ENCODE measurements around the gene KIF2A. TPM values are rescaled to one million over a fixed set of nuclear protein-coding genes. Genes with fewer than 3 reads are reported as not detected.

The KIF2A gene
- total and polyA plus RNA-seq, 2 of the 13 experiments (the other 11 are each of a cell fraction or from before 2014, with no cell fraction given) = 8.5 to 19.2 TPM

DNA sequence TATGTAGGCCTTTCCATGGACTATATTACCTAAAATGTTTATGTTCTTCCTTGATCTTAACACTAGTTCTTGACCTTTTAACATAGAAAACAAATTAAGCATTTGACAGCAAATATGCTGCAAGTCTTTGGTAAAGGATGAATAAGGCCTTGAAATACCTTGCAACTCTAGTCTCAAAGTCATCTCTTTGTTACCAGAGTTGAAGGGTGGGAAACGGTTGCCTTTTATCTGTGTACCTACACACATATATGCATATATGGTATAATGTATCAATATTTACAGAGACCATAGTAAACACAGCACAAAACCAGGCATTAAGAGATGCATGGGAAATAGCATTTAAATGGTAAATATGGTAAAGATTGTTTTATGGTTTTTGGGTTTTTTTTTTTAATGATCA, 16.5 kb downstream of the KIF2A start:
- Histone ChIP-seq H4K20me1 (ENCODE audit: insufficient read depth, low read length) (peaks cover 45% of the 10 kb centered on the region), H3K27ac (ENCODE audit: extremely low read length, insufficient read depth, low read length) (no peak overlapping the region), H3K9ac (ENCODE audit: insufficient read depth, low read depth, low read length) (no peak overlapping the region), H3K4me3 (replicated peaks in 1 of 3; ENCODE audit: insufficient read depth in 1 of 3, low read depth in 2 of 3, low read length in 3 of 3) (no peak overlapping the region), H3K9me3 (ENCODE audit: low read length) (no peaks in the 10 kb centered on the region), H3K79me2 (ENCODE audit: insufficient read depth, low read length) (peaks cover 8% of the 10 kb centered on the region), H3K27me3 (ENCODE audit: control insufficient read depth in 1 of 2, insufficient read depth in 2 of 2, low read length in 2 of 2) (no peaks in the 10 kb centered on the region), H3K4me1 (ENCODE audit: insufficient read depth, low read length) (peaks cover 11% of the 10 kb centered on the region), H2AFZ (ENCODE audit: low read length) (no peak overlapping the region), H3K4me2 (ENCODE audit: low read depth, low read length) (no peak overlapping the region), H3K36me3 (replicated peaks in 1 of 2; ENCODE audit: control insufficient read depth in 1 of 2, insufficient read depth in 2 of 2, low read length in 2 of 2) (no peaks in the 10 kb centered on the region)
- peak; percentile 97 for ATAC-seq
- intact Hi-C loops (cut with micrococcal nuclease; ENCODE audit: unreplicated experiment) = loop anchor here (2.0 kb wide), 1 partner anchor 16 kb away; the partner anchor contains the start of gene KIF2A
- in situ Hi-C loops (cut with HindIII; ENCODE audit: extremely low pct_ligation_motif_present, low pct_unique_long_range_greater_than_20kb) = no loop called here
- 8% methylated on average over 1 of the region's 1 CpG for WGBS (ENCODE audit: low lambda C conversion rate)
- no TSS peak for BruUV-seq (replicated peaks)
- DNase-seq (ENCODE audit: low spot score) = peak; percentile 81
- ChIA-PET CTCF (ENCODE audit: low intra/inter-chr PET ratio, low total read pairs) (no interaction called here), POLR2A (no interaction called here)
- FAIRE-seq = no peak
- TF ChIP-seq ZNF484 (CRISPR knock-in tag; IDR thresholded peaks at IDR 0.05; ENCODE audit: borderline replicate concordance, low read depth) (no peak), ZFP90 (CRISPR knock-in tag; IDR thresholded peaks at IDR 0.05; ENCODE audit: borderline replicate concordance) (no peak), ZNF33A (CRISPR knock-in tag; IDR thresholded peaks at IDR 0.05; ENCODE audit: borderline replicate concordance) (no peak), ZNF776 (CRISPR knock-in tag; IDR thresholded peaks at IDR 0.05) (no peak), CEBPB (IDR thresholded peaks at IDR 0.05; ENCODE audit: borderline replicate concordance, low read depth, low read length) (0 out of 2 replicates have a peak, but pooled peaks have one; percentile 11), FOXP1 (IDR thresholded peaks at IDR 0.05) (peak; percentile 76), FOXP1 (CRISPR knock-in tag; IDR thresholded peaks at IDR 0.05) (peak; percentile 91), ZNF501 (CRISPR knock-in tag; IDR thresholded peaks at IDR 0.05) (no peak), TBL1XR1 (IDR thresholded peaks at IDR 0.05; ENCODE audit: borderline replicate concordance, low read length, partially characterized antibody) (no peak), ZNF598 (CRISPR knock-in tag; IDR thresholded peaks at IDR 0.05; ENCODE audit: borderline replicate concordance) (no peak), ZNF577 (CRISPR knock-in tag; IDR thresholded peaks at IDR 0.05; ENCODE audit: borderline replicate concordance, low read depth) (no peak), ELF4 (CRISPR knock-in tag; IDR thresholded peaks at IDR 0.05; ENCODE audit: borderline replicate concordance) (no peak), TBP (CRISPR knock-in tag; IDR thresholded peaks at IDR 0.05) (no peak), ZNF609 (CRISPR knock-in tag; IDR thresholded peaks at IDR 0.05; ENCODE audit: borderline replicate concordance) (peak; percentile 97), RARA (CRISPR knock-in tag; IDR thresholded peaks at IDR 0.05) (peak; percentile 49)
